HepG2 (cell line): ENCODE data around the gene APBB1IP.

ENCODE experiments used
- CCAR2 ChIP-seq: fragments of 200-400 bp; formaldehyde crosslinking; optimal IDR thresholded peaks from 2 replicates; pipeline ENCODE3; 2018; ENCODE audit warnings: low read depth, mild to moderate bottlenecking, low read length, moderate library complexity
- GABPB1 ChIP-seq: IDR thresholded peaks from 2 replicates; pipeline ENCODE4 v1.6.1; 2016; ENCODE audit warnings: mild to moderate bottlenecking, missing genetic modification reagents, moderate library complexity, missing compliant biosample characterization
- POLR2A ChIP-seq, 2 experiments: IDR thresholded peaks; 2 replicates each; pipeline ENCODE4 v1.6.1; 2011; ENCODE audit warnings: low read depth in 2 of 2, low read length in 2 of 2, mild to moderate bottlenecking in 1 of 2, moderate library complexity in 1 of 2; ENCODE audit not compliant: insufficient read depth in 1 of 2
- SMARCE1 ChIP-seq: fragments of 450-650 bp; IDR thresholded peaks from 2 replicates; pipeline ENCODE4 v1.6.1; 2017; ENCODE audit warnings: borderline replicate concordance
- ZNF644 ChIP-seq: IDR thresholded peaks from 2 replicates; pipeline ENCODE4 v1.6.1; 2016; ENCODE audit warnings: low read depth
- ZNF879 ChIP-seq: sonication (generic); formaldehyde crosslinking; IDR thresholded peaks from 2 replicates; pipeline ENCODE4 v1.8.1; 2023; ENCODE audit warnings: missing genetic modification reagents

- TF ChIP-seq ZNF644 (CRISPR knock-in tag) (no peak), CCAR2 (no peak), SMARCE1 (no peak), ZNF879 (CRISPR knock-in tag) (no peak), GABPB1 (no peak), POLR2A (IDR thresholded peaks at IDR 0.05; ENCODE audit: insufficient read depth in 1 of 2, low read depth in 2 of 2, low read length in 2 of 2) (no peak)
Observed at GRCh38 chr10:26449726-26450125, 11.6 kb downstream of the APBB1IP start.
